Fibroblast of the aortic adventitia (primary cell): Measurements from ENCODE around the gene FADS1. TPM values are rescaled to one million over a fixed set of nuclear protein-coding genes. Genes with fewer than 3 reads are reported as not detected.

Experiments used
- DNase-seq: peaks from one replicate; pipeline ENCODE4 v3.0.0-alpha.2; 2010; ENCODE audit warnings: low read depth
- H3K4me3 ChIP-seq: 2 replicates; pipeline ENCODE4 v1.5.1; 2011; ENCODE audit warnings: low read depth, mild to moderate bottlenecking, control low read depth, low read length, moderate library complexity
- total RNA-seq: library from RNA; depleted of rRNA; stranded (reverse); fragments of >200 nt; gene quantifications from 2 replicates; pipeline ENCODE4 v1.2.3, GENCODE V29; 2012; ENCODE audit warnings: low replicate concordance
- TF ChIP-seq, protein P1 (sequence below): IDR thresholded peaks from 2 replicates; pipeline ENCODE4 v1.5.1; 2011; ENCODE audit warnings: mild to moderate bottlenecking, low read length, control low read depth, inconsistent platforms; ENCODE audit not compliant: insufficient read depth

FADS1 gene
- total RNA-seq, 1 donor, result 74.1 TPM

DNA sequence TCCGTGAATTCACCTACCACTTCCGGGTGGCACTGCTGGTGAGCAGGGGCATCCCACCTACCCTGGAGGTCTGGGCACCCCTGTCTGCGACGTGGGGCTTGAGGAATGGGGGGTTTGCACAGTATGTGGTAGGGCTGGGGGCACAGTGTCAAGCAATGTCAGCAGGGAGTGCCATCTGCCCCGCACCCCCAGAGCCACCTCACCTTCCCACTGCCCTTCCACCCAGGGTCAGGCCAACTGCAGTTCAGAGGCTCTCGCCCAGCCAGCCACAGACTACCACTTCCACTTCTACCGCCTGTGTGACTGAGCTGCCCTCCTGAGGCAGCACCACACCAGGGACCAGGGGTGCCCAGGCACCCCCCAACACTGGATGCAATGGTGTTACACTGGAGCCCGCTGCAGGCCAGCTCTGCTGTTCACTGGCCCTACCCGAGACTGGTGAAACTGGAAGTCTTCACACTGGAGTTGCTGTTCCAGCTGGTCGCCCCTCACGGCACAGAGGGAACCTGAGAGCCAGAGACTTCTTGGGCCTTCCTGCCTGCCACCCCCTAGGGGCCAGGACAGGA, 30.9 kb downstream of the FADS1 start:
- DNase-seq, result no peak
- no peak overlapping the region for H3K4me3 ChIP-seq
- TF ChIP-seq, protein P1, sequence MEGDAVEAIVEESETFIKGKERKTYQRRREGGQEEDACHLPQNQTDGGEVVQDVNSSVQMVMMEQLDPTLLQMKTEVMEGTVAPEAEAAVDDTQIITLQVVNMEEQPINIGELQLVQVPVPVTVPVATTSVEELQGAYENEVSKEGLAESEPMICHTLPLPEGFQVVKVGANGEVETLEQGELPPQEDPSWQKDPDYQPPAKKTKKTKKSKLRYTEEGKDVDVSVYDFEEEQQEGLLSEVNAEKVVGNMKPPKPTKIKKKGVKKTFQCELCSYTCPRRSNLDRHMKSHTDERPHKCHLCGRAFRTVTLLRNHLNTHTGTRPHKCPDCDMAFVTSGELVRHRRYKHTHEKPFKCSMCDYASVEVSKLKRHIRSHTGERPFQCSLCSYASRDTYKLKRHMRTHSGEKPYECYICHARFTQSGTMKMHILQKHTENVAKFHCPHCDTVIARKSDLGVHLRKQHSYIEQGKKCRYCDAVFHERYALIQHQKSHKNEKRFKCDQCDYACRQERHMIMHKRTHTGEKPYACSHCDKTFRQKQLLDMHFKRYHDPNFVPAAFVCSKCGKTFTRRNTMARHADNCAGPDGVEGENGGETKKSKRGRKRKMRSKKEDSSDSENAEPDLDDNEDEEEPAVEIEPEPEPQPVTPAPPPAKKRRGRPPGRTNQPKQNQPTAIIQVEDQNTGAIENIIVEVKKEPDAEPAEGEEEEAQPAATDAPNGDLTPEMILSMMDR, result no peak

DNA sequence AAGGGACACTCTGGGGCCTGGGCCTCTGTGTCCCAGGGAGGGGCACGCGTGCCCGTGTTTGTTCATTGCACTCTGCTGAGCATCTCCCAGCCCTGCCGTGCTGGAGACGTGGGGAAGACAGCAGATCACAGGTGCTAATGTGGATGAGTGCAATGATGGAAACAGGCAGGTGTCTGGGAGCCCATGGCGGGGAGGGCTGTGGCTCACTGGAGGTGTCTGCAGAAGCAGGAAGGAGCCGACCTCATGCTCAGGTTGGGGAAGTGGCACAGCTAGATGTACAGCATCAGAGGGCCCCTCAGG, 32.3 kb downstream of the FADS1 start:
- TF ChIP-seq, protein P1, result no peak
- H3K4me3 ChIP-seq, result no peak overlapping the region
- DNase-seq, result no peak

DNA sequence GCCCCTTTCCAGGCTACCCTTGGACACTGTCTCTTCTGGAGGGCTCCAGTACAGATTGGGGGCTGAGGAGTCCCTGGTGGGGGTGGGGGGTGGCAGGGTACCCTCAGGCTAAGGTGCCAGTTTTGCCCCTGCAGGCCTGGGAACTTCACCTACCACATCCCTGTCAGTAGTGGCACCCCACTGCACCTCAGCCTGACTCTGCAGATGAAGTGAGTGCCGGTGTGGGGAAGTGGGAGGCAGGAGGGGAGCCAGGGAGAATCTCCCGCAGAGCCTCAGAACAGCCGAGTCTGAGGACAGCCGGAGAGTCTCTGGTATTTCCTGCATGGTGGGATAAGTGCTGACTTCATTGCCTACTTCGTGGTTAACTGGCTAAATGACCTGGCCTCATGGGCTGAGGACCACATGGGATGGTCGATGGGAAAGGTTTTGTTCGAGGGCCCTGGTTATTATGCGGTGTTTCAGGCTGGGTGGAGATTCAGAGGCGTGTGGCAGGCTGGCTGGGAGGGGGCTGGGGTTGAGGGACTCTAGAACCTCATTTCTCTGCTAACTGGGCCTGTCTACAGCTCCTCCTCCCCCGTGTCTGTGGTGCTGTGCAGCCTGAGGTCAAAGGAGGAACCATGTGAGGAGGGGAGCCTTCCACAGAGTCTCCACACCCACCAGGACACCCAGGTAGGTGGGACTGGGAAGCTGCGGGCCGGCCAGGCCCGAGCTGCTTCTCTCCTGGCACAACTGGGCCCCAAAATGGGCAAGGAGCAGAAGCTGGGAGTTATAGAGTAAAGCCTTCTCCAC, 32.9 kb downstream of the FADS1 start:
- H3K4me3 ChIP-seq, result no peak overlapping the region
- no peak for DNase-seq
- TF ChIP-seq, protein P1, result no peak

DNA sequence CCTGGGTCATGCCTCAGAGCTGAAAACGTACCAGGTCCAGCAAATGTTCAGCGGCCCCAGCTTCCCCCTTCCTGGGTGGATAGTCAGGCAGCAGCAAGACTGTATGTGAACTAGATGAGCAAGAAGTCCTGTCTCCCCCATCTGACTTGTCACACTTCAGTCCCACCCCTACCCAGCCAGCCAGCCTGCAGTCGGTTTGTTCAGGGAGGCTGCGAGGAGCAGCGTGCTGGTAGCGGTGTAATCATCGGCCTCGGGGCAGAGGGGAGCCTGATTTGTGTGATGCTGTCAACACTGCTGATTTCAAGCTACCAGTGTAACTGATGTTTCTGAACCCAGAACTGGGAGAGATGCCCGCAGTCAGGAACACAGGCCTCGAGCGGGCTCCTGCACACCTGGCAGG, 34.0 kb downstream of the FADS1 start:
- TF ChIP-seq, protein P1, result no peak
- H3K4me3 ChIP-seq, result no peak overlapping the region

DNA sequence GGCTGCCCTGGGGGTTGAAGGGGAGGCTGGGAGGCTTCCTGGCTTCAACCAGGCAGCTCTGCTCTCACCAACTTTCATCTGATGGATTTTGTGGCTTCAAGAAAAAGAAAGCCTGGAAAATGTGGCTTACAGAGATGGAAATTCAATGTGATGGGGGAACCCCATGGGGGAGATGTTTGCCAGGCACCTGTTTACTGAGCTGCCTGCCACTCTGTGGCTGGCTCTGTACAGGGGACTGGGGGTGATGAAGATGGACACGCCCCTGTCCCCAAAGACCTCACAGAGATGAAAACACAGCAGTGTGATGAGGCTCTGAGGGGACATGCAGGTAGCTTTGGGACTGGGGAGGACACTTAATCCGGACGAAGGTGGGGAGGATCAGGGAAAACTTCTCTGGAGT, 34.5 kb downstream of the FADS1 start:
- no peak for DNase-seq
- TF ChIP-seq, protein P1, result no peak
- no peak overlapping the region for H3K4me3 ChIP-seq

More for the DNA sequence above, 34.0 kb downstream of the FADS1 start:
- DNase-seq, result no peak

DNA sequence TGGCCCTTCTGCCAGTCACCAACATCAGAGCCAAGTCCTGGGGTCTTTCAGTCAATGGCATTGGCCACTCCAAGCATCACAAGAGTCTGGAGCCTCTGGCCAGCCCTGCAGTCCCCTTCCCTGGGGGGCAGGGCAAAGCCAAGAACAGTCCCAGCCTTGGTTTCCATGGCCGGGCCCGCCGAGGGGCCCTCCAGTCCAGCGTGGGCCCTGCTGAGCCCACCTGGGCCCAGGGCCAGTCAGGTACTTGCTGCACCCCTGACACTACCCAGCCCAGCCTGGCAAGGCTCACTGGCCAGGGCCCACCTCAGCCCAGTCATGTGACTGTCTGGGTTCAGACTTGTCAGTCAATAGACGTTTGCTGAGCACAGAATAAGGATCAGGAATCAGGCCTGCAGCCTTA, 35.2 kb downstream of the FADS1 start:
- H3K4me3 ChIP-seq, result no peak overlapping the region
- no peak for DNase-seq
- TF ChIP-seq, protein P1, result no peak

DNA sequence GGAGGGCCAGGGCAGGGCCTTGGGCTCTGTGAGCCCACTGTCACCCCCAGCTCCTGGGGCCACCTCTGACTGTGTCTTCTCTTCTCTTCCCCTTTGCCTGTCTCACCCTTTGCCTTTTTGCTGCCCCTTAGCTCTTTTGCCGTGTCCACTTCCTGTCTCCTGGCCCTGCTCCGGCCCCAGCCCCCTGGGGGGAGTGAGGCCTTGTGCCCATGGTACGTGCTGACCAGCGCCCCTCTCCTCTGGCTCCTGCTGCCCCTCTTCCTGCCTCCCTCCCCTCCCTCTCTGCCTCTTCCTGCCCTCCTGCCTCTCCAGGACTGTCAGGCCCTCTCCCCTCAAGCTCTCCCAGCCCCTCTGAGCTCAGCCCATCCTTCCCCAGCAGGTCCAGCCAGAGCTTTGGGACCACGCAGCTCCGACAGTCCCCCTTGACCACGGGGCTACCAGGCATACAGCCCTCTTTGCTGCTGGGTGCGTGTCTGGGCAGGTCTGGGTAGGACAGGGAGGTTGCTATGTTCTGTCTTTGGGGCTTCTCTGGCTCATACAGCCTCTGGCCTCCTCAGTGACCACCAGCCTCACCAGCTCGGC, 36.1 kb downstream of the FADS1 start:
- H3K4me3 ChIP-seq, result no peak overlapping the region
- TF ChIP-seq, protein P1, result no peak
- no peak for DNase-seq
